ENCODE results near the gene DDX28.
"Not testable (repeated sequence)": the region's sequence is repeated elsewhere in the genome, so short reads cannot be mapped to it uniquely, and the experiment has no call there.

DDX28 gene

DNA sequence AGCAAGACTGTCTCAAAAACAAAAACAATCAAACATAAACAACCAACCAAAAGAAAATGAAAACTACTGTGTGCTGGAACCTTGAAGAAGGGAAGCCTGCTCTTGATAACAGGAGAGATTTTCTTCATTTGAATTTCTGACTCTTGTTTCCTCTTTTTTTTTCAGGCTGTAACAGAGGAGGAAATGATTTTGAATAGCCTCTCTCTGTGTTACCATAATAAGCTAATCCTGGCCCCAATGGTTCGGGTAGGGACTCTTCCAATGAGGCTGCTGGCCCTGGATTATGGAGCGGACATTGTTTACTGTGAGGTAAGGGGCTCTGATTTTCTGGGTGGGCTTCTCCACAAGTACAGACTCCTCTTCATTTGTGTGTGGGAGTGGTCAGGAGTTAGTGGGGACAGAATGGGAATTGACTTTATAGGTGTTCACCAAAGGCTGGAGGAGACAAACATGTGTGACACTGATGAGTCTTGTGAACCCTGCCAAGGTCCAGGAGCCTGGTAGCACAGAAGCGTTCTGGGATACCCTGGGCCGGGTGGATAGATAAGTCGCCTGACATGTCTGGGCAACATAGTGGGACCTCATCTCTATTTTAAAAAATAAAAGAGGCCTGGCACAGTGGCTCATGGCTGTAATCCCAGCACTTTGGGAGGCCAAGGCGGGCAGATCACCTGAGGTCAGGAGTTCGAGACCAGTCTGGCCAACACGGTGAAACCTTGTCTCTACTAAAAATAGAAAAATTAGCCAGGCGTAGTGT, 15.0 kb upstream of the DDX28 start:
- DNase-seq, result no peak

DNA sequence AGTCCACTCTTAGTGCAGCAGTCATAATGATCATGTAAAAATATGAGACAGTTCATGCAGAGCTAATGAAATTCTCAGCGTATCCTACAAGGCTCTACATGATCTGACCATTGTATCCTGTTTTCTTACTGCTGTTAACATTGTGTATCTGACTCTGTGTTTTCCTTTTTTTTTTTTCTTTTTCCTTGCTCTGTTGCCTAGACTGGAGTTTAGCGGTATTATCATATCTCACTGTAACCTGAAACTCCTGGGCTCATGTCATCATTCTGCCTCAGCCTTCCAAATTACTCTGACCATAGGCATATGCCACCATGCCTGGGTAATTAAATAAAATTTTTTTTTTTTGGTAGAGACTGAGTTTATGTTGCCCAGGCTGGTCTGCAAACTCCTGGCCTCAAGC, 12.2 kb upstream of the DDX28 start:
- no peak for DNase-seq

DNA sequence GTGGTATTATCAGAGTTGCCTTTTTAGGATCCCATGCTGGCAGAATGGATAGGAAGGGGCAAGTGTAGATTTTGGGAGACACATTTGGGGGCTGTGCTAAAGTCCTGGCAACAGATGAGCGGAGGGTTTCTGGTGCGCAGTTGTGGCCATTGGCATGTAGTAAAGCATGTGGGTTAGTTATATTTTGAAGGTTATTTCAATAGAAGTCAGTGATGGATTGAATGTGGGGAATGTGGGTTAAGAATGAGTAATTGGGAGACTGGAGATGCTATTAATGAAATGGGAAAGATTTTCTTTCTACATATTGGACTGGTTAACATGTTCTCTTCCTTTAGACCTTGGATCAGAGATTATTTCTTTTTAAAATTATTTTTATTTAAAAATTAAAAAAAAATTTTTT, 10.1 kb upstream of the DDX28 start:
- no peak for DNase-seq

- DNase-seq, result no peak
These were observed 8.9 kb upstream of the DDX28 start for GRCh38 chr16:68031951-68032350.

DNA sequence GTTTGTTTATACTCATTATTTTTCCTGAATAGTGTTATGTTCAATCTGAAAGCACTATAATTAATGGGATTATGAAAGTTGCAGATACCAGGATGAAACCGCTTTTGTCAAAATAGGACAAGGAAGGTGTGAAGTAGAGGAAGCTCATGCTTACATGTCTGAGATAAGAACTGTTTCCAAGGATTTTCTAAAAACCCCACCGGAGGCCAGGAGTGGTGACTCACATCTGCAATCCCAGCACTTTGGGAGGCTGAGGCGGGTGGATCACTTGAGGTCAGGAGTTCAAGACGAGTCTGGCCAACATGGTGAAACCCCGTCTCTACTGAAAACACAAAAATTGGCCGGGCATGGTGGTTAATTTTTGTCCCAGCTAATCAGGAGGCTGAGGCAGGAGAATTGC, 7.1 kb upstream of the DDX28 start:
- not testable (repeated sequence) for DNase-seq

DNA sequence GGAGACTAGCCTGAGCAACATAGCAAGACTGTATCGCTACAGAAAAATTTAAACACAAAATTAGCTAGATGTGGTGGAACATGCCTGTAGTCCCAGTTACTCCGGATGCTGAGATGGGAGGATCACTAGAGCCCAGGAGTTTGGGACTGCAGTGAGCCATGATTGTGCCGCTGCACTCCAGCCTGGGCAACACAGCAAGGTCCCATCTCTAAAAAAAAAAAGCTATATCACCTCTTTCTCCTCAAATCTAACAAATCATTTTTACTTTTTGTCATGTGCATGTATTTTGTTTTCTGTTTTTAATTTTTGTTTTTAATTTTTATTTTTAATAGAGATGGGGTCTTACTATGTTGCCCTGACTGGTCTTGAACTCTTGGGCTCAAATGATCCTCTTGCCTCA, 6.0 kb upstream of the DDX28 start:
- no peak for DNase-seq

GRCh38 chr16:68022278-68022727, 729 bp downstream of the DDX28 start:
- DNase-seq, result no peak

- DNase-seq, result no peak
These were observed 1.5 kb downstream of the DDX28 start for GRCh38 chr16:68021490-68021889.

GRCh38 chr16:68019167-68019680, 3.8 kb downstream of the DDX28 start:
- no peak for DNase-seq

GRCh38 chr16:68015681-68016080, 7.4 kb downstream of the DDX28 start, which contains the start of gene DPEP2NB:
TSS of gene DPEP2NB (minus strand) at chr16:68015911. CDS start at chr16:68015770, 141 bp downstream.
- DNase-seq, result no peak

DNA sequence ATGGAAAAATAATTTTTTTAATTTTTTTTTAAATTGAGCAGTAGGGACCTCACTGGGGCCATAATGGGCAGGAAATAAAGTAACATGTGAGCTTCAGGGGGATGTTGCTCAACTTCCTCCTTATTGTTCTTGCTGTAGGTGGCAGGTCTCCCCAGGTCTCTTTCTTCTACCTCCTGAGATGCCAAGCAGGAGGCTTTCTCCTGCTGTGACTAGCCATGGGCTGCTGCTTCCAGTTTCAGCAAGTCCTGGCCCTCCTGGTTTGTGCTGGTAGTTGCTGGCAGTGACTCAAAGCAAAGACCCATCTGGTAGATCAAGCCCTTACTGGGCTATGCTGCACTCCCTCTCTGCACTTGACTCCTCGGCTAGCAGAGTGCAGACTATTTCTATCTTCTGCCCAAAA, 9.6 kb downstream of the DDX28 start:
- no peak for DNase-seq

- DNase-seq, result not testable (repeated sequence)
These were observed 13.2 kb downstream of the DDX28 start for GRCh38 chr16:68009872-68010271.

DNA sequence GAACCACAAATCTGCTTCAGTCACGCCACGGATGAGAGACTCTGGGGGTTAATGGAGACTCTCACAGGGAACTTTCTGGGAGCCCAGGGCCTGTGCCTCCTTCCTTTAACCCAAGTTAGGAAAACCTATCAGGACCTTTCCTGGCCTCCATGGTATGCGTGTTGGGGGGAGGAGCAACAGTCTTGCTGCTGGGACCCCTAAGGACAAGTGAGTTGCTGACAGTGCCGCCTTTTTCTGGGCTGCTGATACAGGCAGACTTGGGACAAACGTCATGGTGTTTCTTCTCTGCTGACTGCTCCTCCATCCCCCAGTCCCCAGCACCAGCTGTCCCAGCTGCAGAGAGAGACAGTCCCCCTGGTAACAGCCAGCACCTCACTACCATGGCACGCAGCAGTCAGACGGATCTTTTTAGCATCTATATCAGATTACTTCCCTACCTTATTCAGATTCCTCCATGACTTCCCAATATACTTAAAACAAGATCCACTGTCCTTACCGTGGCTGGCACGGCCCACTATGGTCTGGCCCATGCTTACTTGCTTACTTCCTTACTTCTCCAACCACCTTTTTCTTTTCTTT, 13.8 kb downstream of the DDX28 start:
- no peak for DNase-seq

DNA sequence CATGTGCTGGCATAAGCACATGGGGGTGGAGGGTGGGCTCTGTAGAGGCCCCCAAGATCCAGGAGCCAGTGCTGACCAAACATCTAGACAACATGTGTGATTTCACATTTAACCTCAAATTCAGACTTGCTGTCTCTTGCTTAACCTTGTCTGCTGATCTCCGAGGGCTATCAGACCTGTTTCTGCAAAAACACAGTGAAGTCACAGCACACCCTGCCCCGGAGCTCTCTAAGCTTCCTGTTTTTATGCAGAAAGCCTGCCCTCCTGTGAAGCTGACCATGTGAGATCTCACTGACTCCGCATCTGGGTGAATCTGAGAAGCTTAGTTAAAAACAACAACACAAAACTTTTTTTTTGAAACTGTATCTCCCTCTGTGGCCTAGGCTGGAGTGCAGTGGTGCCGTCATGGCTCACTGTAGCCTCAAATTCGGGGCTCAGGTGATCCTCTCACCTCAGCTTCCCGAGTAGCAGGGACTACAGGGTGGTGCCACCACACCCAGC, 17.2 kb downstream of the DDX28 start:
- DNase-seq, result no peak

GRCh38 chr16:68005211-68005610, 17.8 kb downstream of the DDX28 start:
- no peak for DNase-seq

DNA sequence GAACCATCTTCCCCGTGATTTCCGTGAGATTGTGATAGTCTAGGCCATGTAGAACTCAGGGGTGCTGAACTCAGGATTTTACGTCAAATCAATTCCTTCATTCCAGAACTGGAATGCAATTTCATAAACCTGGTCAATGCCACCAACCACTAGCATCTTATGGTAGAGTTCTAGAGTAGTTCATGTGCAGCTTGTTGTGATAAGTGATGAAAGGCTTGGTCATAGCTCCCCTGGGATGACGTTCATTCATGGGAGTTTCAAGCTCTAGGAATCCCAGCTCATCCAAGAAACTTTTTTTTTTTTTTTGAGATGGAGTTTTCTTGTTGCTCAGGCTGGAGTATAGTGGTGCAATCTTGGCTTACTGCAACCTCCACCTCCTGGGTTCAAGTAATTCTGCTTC, 20.0 kb downstream of the DDX28 start:
- DNase-seq, result no peak

- no peak for DNase-seq
These were observed 22.6 kb downstream of the DDX28 start for GRCh38 chr16:68000450-68000849.

- no peak for DNase-seq
These were observed 23.0 kb downstream of the DDX28 start for GRCh38 chr16:67999985-68000384.

DNA sequence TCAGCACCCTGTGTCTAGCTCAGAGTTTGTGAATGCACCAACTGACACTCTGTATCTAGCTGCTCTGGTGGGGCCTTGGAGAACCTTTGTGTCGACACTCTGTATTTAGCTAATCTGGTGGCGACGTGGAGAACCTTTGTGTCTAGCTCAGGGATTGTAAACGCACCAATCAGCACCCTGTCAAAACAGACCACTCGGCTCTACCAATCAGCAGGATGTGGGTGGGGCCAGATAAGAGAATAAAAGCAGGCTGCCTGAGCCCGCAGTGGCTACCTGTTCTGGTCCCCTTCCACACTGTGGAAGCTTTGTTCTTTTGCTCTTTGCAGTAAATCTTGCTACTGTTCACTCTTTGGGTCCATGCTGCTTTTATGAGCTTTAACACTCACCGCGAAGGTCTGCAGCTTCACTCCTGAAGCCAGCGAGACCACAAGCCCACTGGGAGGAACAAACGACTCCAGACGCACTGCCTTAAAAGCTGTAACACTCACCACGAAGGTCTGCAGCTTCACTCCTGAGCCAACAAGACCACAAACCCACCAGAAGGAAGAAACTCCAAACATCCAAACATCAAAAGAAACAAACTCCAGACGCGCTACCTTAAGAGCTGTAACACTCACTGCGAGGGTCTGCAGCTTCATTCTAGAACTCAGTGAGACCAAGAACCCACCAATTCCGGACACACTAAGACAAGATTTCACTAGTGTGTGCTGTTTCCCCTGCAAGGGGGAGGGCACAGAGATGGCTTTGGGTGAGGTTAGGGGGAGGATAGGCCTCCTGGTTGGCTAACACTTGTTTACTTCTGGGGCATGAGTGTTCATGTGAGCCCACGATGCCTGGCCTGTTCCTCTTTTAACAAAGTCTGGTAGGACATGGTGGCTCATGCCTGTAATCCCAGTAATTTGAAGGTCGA, 24.0 kb downstream of the DDX28 start, which contains the start of gene DPEP2:
DPEP2 (minus strand) TSS at position 706 of the 910 bp plus-strand sequence. CDS start 6,272 bp downstream, outside the sequence.
- DNase-seq, result not testable (repeated sequence)

DNA sequence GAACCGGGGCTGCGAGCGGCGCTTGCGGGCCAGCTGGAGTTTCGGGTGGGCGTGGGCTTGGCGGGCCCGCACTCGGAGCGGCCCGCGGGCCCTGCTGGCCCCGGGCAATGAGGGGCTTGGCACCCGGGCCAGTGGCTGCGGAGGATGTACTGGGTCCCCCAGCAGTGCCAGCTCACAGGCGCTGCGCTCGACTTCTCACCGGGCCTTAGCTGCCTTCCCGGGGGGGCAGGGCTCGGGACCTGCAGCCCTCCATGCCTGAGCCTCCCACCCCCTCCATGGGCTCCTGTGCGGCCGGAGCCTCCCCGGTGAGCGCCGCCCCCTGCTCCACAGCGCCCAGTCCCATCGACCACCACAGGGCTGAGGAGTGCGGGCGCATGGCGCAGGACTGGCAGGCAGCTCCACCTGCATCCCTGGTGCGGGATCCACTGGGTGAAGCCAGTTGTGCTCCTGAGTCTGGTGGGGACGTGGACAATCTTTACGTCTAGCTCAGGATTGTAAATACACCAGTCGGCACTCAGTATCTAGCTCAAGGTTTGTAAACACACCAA, 24.7 kb downstream of the DDX28 start:
- DNase-seq, result not testable (repeated sequence)

GRCh38 chr16:67996666-67997065, 26.4 kb downstream of the DDX28 start:
- no peak for DNase-seq

DNA sequence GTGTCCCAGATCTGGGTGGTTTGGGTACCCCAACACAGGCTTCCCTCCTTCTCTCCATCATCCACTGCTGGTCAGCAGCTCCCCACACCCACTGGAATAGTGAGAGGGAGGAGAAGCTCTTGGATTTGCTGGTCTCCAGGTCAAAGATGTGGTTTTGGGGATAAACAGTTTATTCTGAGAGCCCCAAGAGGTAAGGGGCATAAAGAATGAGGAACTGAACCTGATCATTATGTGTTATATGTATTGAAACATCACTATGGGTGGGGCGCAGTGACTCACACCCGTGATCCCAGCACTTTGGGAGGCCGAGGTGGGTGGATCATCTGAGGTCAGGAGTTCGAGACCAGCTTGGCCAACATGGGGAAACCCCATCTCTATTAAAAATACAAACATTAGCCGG, 27.6 kb downstream of the DDX28 start:
- DNase-seq, result no peak

GRCh38 chr16:67994040-67994408, 29.0 kb downstream of the DDX28 start:
- DNase-seq, result not testable (repeated sequence)
